PFSK-1 (cell line): ENCODE results near the gene TENT4A.

Experiments
- FOXP2 ChIP-seq: optimal IDR thresholded peaks from 2 replicates; pipeline ENCODE3; 2011; ENCODE audit warnings: borderline replicate concordance, control low read depth, inconsistent platforms; ENCODE audit not compliant: insufficient read depth; ENCODE audit errors: extremely low read length, extremely low read depth
- POLR2AphosphoS5 ChIP-seq: IDR thresholded peaks from 2 replicates; pipeline ENCODE4 v1.6.1; 2012; ENCODE audit warnings: low read depth, mild to moderate bottlenecking, control low read depth, low read length, moderate library complexity
- REST ChIP-seq, 2 experiments: IDR thresholded peaks; 2 replicates each; pipeline versions ENCODE4 v1.6.1 to v1.8.0; 2011 to 2012; ENCODE audit warnings: low read depth in 2 of 2, low read length in 2 of 2, control low read depth in 1 of 2, inconsistent platforms in 1 of 2, mild to moderate bottlenecking in 1 of 2, moderate library complexity in 1 of 2; ENCODE audit not compliant: insufficient read depth in 1 of 2
- SIN3A ChIP-seq: IDR thresholded peaks from 2 replicates; pipeline ENCODE4 v1.6.1; 2012; ENCODE audit warnings: mild to moderate bottlenecking, low read length, moderate library complexity, borderline replicate concordance; ENCODE audit not compliant: insufficient read depth
- TAF1 ChIP-seq: IDR thresholded peaks from 2 replicates; pipeline ENCODE4 v1.6.1; 2012; ENCODE audit warnings: low read length, control low read depth, borderline replicate concordance; ENCODE audit not compliant: insufficient read depth

Gene TENT4A

GRCh38 chr5:6716629-6717149 lies 3.5 kb downstream of the TENT4A start:
- TF ChIP-seq SIN3A (no peak), REST (IDR thresholded peaks at IDR 0.05; ENCODE audit: insufficient read depth in 1 of 2, low read depth in 2 of 2, low read length in 2 of 2) (no peak), TAF1 (no peak), FOXP2 (no peak), POLR2AphosphoS5 (no peak)

DNA sequence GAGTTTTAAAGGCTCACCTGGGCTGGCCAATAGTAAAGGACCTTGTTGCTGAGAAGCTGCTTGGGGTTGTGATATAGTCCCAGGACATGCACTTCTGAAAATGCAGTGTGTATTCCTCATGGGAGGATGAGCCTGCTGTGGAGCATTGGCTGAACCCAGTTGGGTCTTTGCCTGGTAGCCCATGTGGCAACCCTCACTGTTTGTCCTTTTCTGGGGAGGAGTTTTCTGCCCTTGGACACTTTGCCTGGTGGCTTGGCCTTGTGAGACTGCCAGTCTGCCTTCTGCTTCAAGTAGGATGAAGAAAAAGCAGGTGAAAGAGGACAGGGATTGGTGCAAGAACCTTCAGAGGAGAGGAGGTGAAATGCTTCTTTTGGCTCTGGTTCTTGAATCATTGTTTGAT lies 4.0 kb downstream of the TENT4A start:
- TF ChIP-seq POLR2AphosphoS5 = no peak
- no peak for TF ChIP-seq TAF1
- TF ChIP-seq FOXP2 = no peak
- no peak for TF ChIP-seq REST (IDR thresholded peaks at IDR 0.05; ENCODE audit: insufficient read depth in 1 of 2, low read depth in 2 of 2, low read length in 2 of 2)
- TF ChIP-seq SIN3A = no peak

DNA sequence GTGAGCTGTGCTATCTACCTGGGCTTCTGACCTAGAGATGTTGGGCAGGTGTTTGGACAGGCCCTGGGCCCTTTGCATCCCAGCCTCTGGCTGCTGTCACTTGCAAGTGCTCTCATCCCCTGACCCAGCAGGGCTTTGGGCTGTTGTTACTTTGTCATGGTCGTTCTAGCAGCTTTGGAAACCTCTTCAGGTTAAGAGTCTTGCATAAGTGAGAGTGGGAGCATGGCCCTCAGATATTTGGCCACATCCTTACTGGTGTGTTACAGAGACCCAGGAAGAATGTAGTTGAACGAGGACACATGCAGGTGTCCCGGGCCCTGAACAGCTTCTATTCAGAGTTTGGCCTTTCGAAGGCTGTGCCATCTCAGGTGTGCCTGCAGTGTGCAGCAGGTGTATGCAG lies 4.5 kb downstream of the TENT4A start:
- TF ChIP-seq SIN3A (no peak), TAF1 (no peak), REST (IDR thresholded peaks at IDR 0.05; ENCODE audit: insufficient read depth in 1 of 2, low read depth in 2 of 2, low read length in 2 of 2) (no peak), POLR2AphosphoS5 (no peak), FOXP2 (no peak)

- TF ChIP-seq TAF1 (no peak), SIN3A (no peak), REST (IDR thresholded peaks at IDR 0.05; ENCODE audit: insufficient read depth in 1 of 2, low read depth in 2 of 2, low read length in 2 of 2) (no peak), POLR2AphosphoS5 (no peak), FOXP2 (no peak)
Measured at GRCh38 chr5:6718161-6718681, 5.0 kb downstream of the TENT4A start.

DNA sequence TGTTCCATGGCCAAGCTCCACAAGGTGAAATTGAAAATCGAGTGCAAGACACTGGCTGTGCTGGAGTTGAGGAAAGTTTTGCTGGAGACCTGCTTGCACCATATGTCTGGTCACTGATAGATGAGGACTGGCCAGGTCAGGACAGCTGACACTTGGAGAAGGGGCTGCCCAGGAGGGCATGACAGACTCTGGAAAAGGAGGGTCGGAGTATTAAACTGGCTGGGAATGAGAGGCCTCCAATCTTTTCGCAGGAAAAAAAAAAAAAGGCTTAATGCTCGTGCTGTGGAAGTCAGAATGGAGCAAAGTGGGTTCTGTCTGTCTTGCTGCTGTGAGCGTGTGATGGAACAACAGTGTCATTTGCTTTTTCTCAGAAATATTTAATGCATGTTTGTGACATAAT lies 5.5 kb downstream of the TENT4A start:
- TF ChIP-seq FOXP2 (no peak), SIN3A (no peak), TAF1 (no peak), POLR2AphosphoS5 (no peak), REST (IDR thresholded peaks at IDR 0.05; ENCODE audit: insufficient read depth in 1 of 2, low read depth in 2 of 2, low read length in 2 of 2) (no peak)
